GM23248 (cell line): ENCODE measurements around the gene HOXB4.

Experiments
- EZH2 ChIP-seq: fragments of 200-600 bp; sonication (generic); IDR thresholded peaks from 2 replicates; pipeline ENCODE4 v1.6.1; 2018; ENCODE audit warnings: antibody characterized with exemption, mild to moderate bottlenecking; ENCODE audit not compliant: insufficient read depth, poor library complexity, severe bottlenecking
- EZH2phosphoT487 ChIP-seq: fragments of 200-600 bp; sonication (generic); IDR thresholded peaks from 2 replicates; pipeline ENCODE4 v1.6.1; 2018; ENCODE audit warnings: antibody characterized with exemption, moderate library complexity, mild to moderate bottlenecking, low read depth; ENCODE audit not compliant: insufficient read depth

- no peak for TF ChIP-seq EZH2
- no peak for TF ChIP-seq EZH2phosphoT487
These were observed 16.0 kb downstream of the HOXB4 start for GRCh38 chr17:48561884-48562810.
